ENCODE measurements around the gene ANGPT4. TPM values are rescaled to one million over a fixed set of nuclear protein-coding genes. Genes with fewer than 3 reads are reported as not detected.

The ANGPT4 gene
- total and polyA plus RNA-seq, 2 of the 8 experiments (the other 6 are each of a cell fraction or from before 2014, with no cell fraction given): 0.07 to 0.33 TPM

DNA sequence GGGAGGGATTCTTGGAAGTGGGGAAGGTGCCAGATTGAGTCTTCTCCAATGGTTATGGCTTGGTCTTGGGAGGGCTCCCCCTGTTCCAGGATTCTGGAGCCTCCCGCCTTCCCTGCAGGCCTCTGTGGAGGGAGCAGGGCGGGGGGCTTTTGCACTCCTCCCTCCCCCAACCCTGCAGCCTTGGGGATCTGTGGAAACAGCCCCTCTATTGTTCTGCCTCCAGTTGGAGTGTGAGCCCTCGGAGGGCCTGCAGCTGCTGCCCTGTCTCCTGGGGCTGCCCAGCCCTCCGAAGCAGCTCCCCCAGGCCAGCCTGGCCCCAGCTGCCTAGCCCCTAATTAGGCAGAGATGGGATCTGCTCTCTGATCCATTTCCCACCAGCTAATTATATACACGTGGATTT is 67.9 kb downstream of the ANGPT4 start:
- Histone ChIP-seq H3K23ac (ENCODE audit: insufficient read length) (no peak overlapping the region), H3K4me3 (ENCODE audit: extremely low read depth in 1 of 4, insufficient read depth in 2 of 4, low read depth in 3 of 4, low read length in 4 of 4) (no peak overlapping the region), H3K4me2 (ENCODE audit: insufficient read depth in 1 of 2, low read depth in 2 of 2, low read length in 2 of 2) (no peak overlapping the region), H4K20me1 (replicated peaks in 1 of 2; ENCODE audit: control insufficient read depth in 1 of 2, insufficient read depth in 2 of 2, low read length in 2 of 2) (peaks cover 7 to 19% of the 10 kb centered on the region in 2 experiments), H3K27me3 (replicated peaks in 1 of 4; ENCODE audit: control insufficient read depth in 3 of 4, extremely low read depth in 1 of 4, insufficient read depth in 3 of 4, low read length in 3 of 4) (peaks cover 2 to 20% (median 19%) of the 10 kb centered on the region in 4 experiments), H3K79me2 (ENCODE audit: control insufficient read depth in 1 of 2, insufficient read depth in 2 of 2, low read length in 2 of 2) (no peaks in the 10 kb centered on the region), H3K36me3 (ENCODE audit: control insufficient read depth in 2 of 4, insufficient read depth in 4 of 4, low read length in 3 of 4) (no peaks in the 10 kb centered on the region), H3K4me1 (replicated peaks in 1 of 4; ENCODE audit: control insufficient read depth in 3 of 4, insufficient read depth in 4 of 4, low read length in 3 of 4) (peaks cover 0 to 23% (median 10%) of the 10 kb centered on the region in 4 experiments; a peak in 5 of 7 replicates), H3K79me1 (ENCODE audit: low read depth, low read length) (no peaks in the 10 kb centered on the region; the same call in 1 of the 2 replicates), H3K9ac (replicated peaks in 1 of 4; ENCODE audit: extremely low read depth in 1 of 4, low read depth in 3 of 4, low read length in 3 of 4) (no peak overlapping the region), H3K14ac (ENCODE audit: insufficient read length) (no peak overlapping the region), H3K9me3 (ENCODE audit: insufficient read depth in 2 of 2, low read depth in 1 of 2, low read length in 1 of 2) (no peaks in the 10 kb centered on the region), H3K27ac (ENCODE audit: low read depth, low read length) (no peak overlapping the region), H3K18ac (ENCODE audit: extremely low read depth, low read length) (no peak overlapping the region), H2BK5ac (ENCODE audit: low read depth, low read length) (no peak overlapping the region), H4K91ac (replicated peaks; ENCODE audit: insufficient read length, low read length) (no peak overlapping the region), H2BK20ac (ENCODE audit: low read length) (no peak overlapping the region), H3K4ac (replicated peaks; ENCODE audit: insufficient read length, low read depth, low read length) (no peak overlapping the region), H3K23me2 (ENCODE audit: low read depth, low read length) (peaks cover 12% of the 10 kb centered on the region; the same call in 1 of the 2 replicates), H2BK120ac (replicated peaks; ENCODE audit: low read depth, low read length) (no peak overlapping the region), H2BK12ac (ENCODE audit: low read depth, low read length) (no peak overlapping the region), H4K8ac (ENCODE audit: extremely low read depth, insufficient read depth, low read length) (no peak overlapping the region; the same call in 1 of the 2 replicates), H2BK15ac (ENCODE audit: low read length) (no peak overlapping the region), H2AK5ac (ENCODE audit: low read depth, low read length) (no peak overlapping the region), H3K56ac (replicated peaks; ENCODE audit: insufficient read length, low read depth, low read length) (no peak overlapping the region), H2AFZ (ENCODE audit: low read length) (no peak overlapping the region), H4K5ac (ENCODE audit: insufficient read length, low read depth, low read length) (no peak overlapping the region)
- DNase-seq (ENCODE audit: low read depth in 1 of 2, low spot score in 2 of 2) (no peak), FAIRE-seq (no peak)
- ChIA-PET POLR2A (ENCODE audit: partially characterized antibody) (no interaction called here), CTCF (ENCODE audit: partially characterized antibody) (interaction anchor here (0.7 to 2.9 kb wide), 6 partner anchors 10 to 191 kb away, joined by 3 to 9 read pairs (median 6); no protein-coding TSS in a partner anchor)
- 83% methylated on average over 4 of the region's 5 CpGs; no CpG with 5 or more reads in 1 of the 2 experiments for WGBS, 2 experiments (ENCODE audit: extremely low coverage in 1 of 2, insufficient coverage in 1 of 2, insufficient read length in 1 of 2, insufficient replicate concordance in 2 of 2, low coverage in 1 of 2, low lambda C conversion rate in 2 of 2, missing lambda C conversion rate in 1 of 2)
- TF ChIP-seq CREB1 (IDR thresholded peaks at IDR 0.05) (no peak), CHD1 (IDR thresholded peaks at IDR 0.05; ENCODE audit: low read depth, low read length) (no peak), FOSL1 (IDR thresholded peaks at IDR 0.05; ENCODE audit: insufficient read depth, low read depth, low read length) (no peak), RAD21 (IDR thresholded peaks at IDR 0.05 in 1 of 2, conservative IDR thresholded peaks at IDR 0.05 in 1 of 2; ENCODE audit: low read depth in 2 of 2, low read length in 2 of 2) (no peak), SIRT6 (IDR thresholded peaks at IDR 0.05; ENCODE audit: low read length) (no peak), RNF2 (IDR thresholded peaks at IDR 0.05; ENCODE audit: borderline replicate concordance, low read depth, low read length, missing control alignments, poor library complexity, severe bottlenecking) (no peak), ZNF274 (IDR thresholded peaks at IDR 0.05; ENCODE audit: borderline replicate concordance, extremely low read depth, low read length) (no peak), NRF1 (IDR thresholded peaks at IDR 0.05; ENCODE audit: low read depth, low read length) (no peak), SP4 (IDR thresholded peaks at IDR 0.05; ENCODE audit: low read length) (no peak), SIX5 (IDR thresholded peaks at IDR 0.05; ENCODE audit: low read depth, low read length) (no peak), NANOG (IDR thresholded peaks at IDR 0.05; ENCODE audit: insufficient read depth, low read depth, low read length, poor library complexity, severe bottlenecking) (no peak), CEBPB (IDR thresholded peaks at IDR 0.05; ENCODE audit: low read depth, low read length) (no peak), YY1 (IDR thresholded peaks at IDR 0.05; ENCODE audit: low read depth, low read length) (no peak), SP1 (IDR thresholded peaks at IDR 0.05; ENCODE audit: low read depth, low read length) (no peak)
